ENCODE results near the gene KATNIP.

Gene KATNIP

DNA sequence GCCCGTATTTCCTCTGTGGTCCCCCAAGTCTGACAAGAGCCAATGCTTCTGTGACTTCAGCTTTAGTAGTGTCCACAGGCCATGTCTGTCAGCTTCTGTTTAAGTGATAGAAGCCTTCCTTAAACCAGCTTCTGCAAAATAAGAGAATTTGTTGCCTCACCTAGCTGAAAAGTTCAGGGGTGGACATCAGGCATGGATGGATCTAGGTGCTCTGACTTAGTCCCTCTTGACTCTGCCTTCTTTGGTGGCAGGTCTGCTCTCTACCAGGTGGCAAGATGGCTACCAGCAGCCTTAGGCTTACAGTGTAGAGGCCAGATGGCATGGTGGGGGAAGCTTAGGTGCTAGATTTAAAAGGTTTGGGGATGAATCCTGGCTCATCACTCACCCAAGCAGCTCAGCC, 33.7 kb downstream of the KATNIP start:
- no peak overlapping the region for H3K27ac ChIP-seq
- no peaks in the 10 kb centered on the region for H3K27me3 ChIP-seq (ENCODE audit: insufficient read depth, low read depth, severe bottlenecking)
- DNase-seq = peak; percentile 24
- no peaks in the 10 kb centered on the region for H3K36me3 ChIP-seq
- no peaks in the 10 kb centered on the region for H3K9me3 ChIP-seq (ENCODE audit: severe bottlenecking)
- TF ChIP-seq, protein P1, sequence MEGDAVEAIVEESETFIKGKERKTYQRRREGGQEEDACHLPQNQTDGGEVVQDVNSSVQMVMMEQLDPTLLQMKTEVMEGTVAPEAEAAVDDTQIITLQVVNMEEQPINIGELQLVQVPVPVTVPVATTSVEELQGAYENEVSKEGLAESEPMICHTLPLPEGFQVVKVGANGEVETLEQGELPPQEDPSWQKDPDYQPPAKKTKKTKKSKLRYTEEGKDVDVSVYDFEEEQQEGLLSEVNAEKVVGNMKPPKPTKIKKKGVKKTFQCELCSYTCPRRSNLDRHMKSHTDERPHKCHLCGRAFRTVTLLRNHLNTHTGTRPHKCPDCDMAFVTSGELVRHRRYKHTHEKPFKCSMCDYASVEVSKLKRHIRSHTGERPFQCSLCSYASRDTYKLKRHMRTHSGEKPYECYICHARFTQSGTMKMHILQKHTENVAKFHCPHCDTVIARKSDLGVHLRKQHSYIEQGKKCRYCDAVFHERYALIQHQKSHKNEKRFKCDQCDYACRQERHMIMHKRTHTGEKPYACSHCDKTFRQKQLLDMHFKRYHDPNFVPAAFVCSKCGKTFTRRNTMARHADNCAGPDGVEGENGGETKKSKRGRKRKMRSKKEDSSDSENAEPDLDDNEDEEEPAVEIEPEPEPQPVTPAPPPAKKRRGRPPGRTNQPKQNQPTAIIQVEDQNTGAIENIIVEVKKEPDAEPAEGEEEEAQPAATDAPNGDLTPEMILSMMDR (IDR thresholded peaks at IDR 0.05; ENCODE audit: low read depth, low read length) = no peak
- no peak overlapping the region for H3K4me3 ChIP-seq (ENCODE audit: low read depth, low read length)

DNA sequence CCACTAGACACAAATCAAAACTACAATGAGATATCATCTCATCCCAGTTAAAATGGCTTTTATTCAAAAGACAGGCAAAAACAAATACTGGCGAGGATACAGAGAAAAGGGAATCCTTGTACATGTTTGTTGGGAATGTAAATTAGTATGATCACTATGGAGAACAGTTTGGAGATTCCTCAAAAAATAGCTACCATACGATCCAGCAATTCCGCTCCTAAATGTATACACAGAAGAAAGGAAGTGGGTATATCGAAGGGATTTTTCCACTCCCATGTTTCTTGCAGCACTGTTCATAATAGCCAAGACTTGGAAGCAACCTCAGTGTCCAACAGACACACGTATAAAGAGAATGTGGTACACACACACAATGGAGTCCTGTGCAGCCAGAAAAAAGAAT, 35.3 kb downstream of the KATNIP start:
- Histone ChIP-seq H3K36me3 (no peaks in the 10 kb centered on the region), H3K4me3 (ENCODE audit: low read depth, low read length) (no peak overlapping the region), H3K27ac (no peak overlapping the region), H3K9me3 (ENCODE audit: severe bottlenecking) (no peaks in the 10 kb centered on the region), H3K27me3 (ENCODE audit: insufficient read depth, low read depth, severe bottlenecking) (no peaks in the 10 kb centered on the region)
- no peak for DNase-seq
- TF ChIP-seq, protein P1 (IDR thresholded peaks at IDR 0.05; ENCODE audit: low read depth, low read length) = no peak

DNA sequence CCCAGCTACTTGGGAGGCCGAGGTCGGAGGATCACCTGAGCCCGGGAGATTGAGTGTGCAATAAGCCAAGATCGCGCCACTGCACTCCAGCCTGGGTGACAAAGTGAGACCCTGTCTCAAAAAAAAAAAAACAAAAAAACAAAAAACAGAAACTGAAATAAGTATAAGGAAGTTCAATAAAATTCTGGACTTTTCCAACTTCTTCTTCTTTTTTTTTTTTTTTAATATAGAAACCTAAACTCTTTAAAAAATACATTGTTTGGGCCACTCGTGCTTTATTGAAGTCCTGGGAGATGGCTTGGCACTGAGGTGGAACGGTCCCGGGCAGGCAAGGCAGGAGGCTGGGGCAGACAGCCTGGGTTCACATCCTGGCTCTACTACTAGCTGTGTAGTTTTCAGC, 36.8 kb downstream of the KATNIP start:
- Histone ChIP-seq H3K27me3 (ENCODE audit: insufficient read depth, low read depth, severe bottlenecking) (no peaks in the 10 kb centered on the region), H3K36me3 (no peaks in the 10 kb centered on the region), H3K27ac (no peak overlapping the region), H3K4me3 (ENCODE audit: low read depth, low read length) (no peak overlapping the region), H3K9me3 (ENCODE audit: severe bottlenecking) (no peaks in the 10 kb centered on the region)
- TF ChIP-seq, protein P1 (IDR thresholded peaks at IDR 0.05; ENCODE audit: low read depth, low read length) = no peak
- no peak for DNase-seq

DNA sequence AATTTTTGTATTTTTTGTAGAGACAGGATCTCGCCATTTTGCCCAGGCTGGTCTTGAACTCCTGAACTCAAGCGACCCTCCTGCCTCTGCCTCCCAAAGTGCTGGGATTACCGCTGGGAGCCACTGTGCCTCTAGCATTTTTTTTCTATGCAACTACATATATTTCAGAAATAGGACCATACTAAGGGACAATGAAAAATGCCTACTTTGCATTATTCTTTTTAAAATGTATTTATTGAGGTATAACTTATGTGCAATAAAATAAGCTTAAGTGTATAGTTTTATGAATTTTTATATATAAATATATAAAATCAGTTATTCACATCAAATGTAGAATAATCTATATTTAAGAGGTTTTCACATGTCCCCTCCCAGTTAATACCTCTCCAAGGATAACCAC, 38.1 kb downstream of the KATNIP start:
- H3K4me3 ChIP-seq (ENCODE audit: low read depth, low read length) = no peak overlapping the region
- no peak for DNase-seq
- no peaks in the 10 kb centered on the region for H3K27me3 ChIP-seq (ENCODE audit: insufficient read depth, low read depth, severe bottlenecking)
- TF ChIP-seq, protein P1 (IDR thresholded peaks at IDR 0.05; ENCODE audit: low read depth, low read length) = no peak
- H3K27ac ChIP-seq = no peak overlapping the region
- no peaks in the 10 kb centered on the region for H3K36me3 ChIP-seq
- H3K9me3 ChIP-seq (ENCODE audit: severe bottlenecking) = no peaks in the 10 kb centered on the region

DNA sequence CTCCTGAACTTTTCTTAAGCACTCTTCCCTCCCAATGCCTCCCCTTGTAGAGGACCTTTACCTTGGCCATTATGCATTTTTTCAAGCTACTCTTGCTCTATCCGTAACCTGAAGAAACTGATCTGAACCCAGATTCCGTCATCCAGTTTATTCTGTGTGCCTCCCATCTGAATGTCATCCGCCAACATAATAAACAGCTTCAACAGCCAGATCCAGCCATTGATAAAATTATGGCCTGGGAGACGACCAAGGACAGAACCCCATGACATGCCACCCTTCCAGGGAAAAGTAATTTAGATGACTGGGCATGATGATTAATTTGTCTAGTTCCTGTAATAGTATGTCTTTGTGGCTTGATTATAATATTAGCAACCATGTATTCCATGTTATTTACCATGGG, 41.9 kb downstream of the KATNIP start:
- Histone ChIP-seq H3K36me3 (no peaks in the 10 kb centered on the region), H3K4me3 (ENCODE audit: low read depth, low read length) (no peak overlapping the region), H3K27me3 (ENCODE audit: insufficient read depth, low read depth, severe bottlenecking) (no peaks in the 10 kb centered on the region), H3K9me3 (ENCODE audit: severe bottlenecking) (no peaks in the 10 kb centered on the region), H3K27ac (no peak overlapping the region)
- no peak for DNase-seq
- TF ChIP-seq, protein P1 (IDR thresholded peaks at IDR 0.05; ENCODE audit: low read depth, low read length) = no peak

DNA sequence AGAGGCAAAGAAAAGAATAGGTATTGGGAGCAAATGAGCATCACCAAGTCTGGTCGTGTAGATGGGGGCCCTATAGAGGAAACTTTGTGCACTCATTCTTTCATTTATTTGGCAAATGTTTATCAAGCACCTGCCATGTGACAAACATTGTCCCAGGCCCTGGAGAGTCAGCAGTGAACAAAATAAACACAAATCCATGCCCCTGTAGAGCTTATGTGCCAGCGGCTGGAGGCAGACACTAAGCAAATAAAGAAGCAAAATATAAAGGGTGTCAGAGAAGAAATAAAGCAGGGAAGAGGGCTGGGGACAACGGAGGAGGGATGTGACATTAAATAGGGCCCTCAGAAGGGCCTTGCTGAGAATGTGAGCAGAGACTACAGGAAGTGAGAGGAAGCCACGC, 45.5 kb downstream of the KATNIP start:
- H3K36me3 ChIP-seq = no peaks in the 10 kb centered on the region
- TF ChIP-seq, protein P1 (IDR thresholded peaks at IDR 0.05; ENCODE audit: low read depth, low read length) = no peak
- no peaks in the 10 kb centered on the region for H3K9me3 ChIP-seq (ENCODE audit: severe bottlenecking)
- peak overlapping the region; percentile 66 for H3K27ac ChIP-seq
- H3K27me3 ChIP-seq (ENCODE audit: insufficient read depth, low read depth, severe bottlenecking) = no peaks in the 10 kb centered on the region
- DNase-seq = no peak
- H3K4me3 ChIP-seq (ENCODE audit: low read depth, low read length) = no peak overlapping the region

Data from WERI-Rb-1 (cell line).